A673 (cell line): ENCODE measurements around the gene GPC6.

Source experiments
- EZH2 ChIP-seq: fragments of 200-600 bp; sonication (generic); IDR thresholded peaks from 2 replicates; pipeline ENCODE4 v1.6.1; 2017; ENCODE audit warnings: borderline replicate concordance, low read depth, mild to moderate bottlenecking, mixed read lengths, antibody characterized with exemption, low read length; ENCODE audit not compliant: poor library complexity, severe bottlenecking
- TF ChIP-seq, protein P1 (sequence below): fragments of 300-800, 200-600 bp; sonication (generic); conservative IDR thresholded peaks from 2 replicates; pipeline ENCODE4 v1.5.1; 2017; ENCODE audit warnings: low read depth, mild to moderate bottlenecking, antibody characterized with exemption, low read length, moderate library complexity, mixed read lengths

GRCh38 chr13:93480553-93481106, 254.0 kb downstream of the GPC6 start:
- TF ChIP-seq, protein P1, sequence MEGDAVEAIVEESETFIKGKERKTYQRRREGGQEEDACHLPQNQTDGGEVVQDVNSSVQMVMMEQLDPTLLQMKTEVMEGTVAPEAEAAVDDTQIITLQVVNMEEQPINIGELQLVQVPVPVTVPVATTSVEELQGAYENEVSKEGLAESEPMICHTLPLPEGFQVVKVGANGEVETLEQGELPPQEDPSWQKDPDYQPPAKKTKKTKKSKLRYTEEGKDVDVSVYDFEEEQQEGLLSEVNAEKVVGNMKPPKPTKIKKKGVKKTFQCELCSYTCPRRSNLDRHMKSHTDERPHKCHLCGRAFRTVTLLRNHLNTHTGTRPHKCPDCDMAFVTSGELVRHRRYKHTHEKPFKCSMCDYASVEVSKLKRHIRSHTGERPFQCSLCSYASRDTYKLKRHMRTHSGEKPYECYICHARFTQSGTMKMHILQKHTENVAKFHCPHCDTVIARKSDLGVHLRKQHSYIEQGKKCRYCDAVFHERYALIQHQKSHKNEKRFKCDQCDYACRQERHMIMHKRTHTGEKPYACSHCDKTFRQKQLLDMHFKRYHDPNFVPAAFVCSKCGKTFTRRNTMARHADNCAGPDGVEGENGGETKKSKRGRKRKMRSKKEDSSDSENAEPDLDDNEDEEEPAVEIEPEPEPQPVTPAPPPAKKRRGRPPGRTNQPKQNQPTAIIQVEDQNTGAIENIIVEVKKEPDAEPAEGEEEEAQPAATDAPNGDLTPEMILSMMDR = no peak
- no peak for TF ChIP-seq EZH2
